ENCODE measurements around the gene PHACTR2.
"Not testable (repeated sequence)": the region's sequence is repeated elsewhere in the genome, so short reads cannot be mapped to it uniquely, and the experiment has no call there.

Gene PHACTR2

DNA sequence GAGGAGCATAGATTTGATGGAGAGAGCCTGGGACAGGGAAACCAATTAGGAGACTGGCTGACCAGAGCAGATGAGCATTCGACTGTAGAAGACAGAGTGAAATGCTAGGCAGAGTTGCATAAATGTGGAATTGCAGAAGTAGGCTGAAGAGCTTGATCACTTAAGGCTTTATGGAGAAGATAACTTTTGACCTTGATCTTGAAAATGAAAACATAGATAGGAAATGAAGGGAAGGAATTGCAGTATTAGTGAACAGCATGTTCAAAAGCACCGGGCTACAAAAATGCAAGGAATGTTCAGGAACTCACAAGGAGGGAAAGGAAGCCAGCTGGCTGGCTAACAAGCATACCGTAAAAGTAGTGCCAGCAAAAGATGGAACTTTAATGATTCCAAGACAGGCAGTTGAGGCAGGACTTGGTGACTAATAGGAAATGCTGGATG, 144.8 kb downstream of the PHACTR2 start:
- no peak for DNase-seq

DNA sequence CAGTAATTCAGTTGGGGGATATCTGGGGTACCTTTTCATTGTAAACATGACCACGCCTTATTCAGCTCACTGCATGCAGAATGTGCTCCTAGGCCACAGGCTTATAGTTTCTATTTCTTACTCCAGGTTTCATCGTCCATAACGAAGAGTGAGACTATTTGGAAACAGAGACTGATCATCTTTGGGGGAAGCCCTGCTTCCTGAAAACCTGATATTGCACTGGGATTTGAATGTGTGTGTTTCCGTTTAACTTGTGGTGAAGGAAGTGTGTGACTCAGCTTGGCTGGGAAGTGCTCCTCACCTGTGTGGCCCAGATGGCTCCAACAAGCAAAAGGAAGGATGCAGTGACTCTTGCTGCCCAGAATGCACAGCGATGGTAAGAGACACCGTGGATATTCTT, 145.8 kb downstream of the PHACTR2 start:
- DNase-seq: no peak

DNA sequence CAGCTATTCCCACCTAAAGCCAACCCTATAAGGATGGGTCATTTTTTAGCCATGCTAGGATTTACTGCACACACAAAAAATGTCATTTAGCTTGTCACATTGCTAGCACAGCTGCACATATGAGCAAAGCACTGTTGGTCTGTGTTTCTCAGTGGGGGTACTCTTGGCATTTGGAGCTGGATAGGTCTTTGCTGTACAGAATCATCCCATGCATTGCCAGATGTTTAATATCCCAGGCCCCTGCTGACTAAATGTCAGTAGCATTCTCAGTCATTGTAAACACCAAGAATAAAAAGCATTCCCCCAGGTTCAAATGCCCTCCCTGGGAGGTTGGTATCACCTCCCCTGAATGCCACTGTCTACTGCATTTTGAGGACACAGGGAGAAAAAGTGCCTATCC, 150.8 kb downstream of the PHACTR2 start:
- no peak for DNase-seq

DNA sequence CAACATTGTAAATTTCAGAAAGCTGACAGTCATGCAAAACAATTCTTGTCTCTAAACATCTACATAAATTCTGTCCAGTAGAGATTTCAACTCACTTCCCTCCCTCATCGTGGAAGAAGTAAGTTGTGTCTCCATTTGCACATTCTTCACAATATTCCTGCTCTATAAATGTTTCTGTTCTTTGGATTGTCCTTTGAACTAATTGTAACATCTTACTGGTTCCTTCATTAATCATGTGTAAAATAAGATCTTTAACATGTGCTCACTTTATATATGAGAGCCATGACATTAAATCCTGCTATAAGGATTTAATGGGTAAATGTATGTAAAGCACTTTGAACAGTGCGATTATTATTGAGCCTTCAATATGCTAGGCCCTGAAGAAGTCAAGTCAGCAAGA, 158.4 kb downstream of the PHACTR2 start:
- DNase-seq: no peak

DNA sequence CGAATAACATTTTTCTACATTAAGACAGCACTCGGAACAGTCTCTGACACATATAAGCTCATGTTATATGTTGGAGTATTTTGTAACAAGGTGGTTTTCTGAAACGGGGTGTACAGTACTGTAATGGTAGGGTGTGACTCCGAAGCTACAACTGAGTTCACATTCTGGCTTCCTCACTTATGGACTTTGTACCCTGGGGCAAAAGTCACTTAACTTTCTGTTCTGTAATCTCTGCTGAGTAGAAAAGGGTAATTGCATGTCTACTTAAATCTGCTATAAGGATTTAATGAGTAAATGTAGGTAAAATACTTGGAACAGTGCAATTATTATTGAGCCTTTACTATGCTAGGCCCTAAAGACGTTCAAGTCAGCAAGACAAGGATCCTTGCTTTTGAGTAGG, 160.6 kb downstream of the PHACTR2 start:
- no peak for DNase-seq

DNA sequence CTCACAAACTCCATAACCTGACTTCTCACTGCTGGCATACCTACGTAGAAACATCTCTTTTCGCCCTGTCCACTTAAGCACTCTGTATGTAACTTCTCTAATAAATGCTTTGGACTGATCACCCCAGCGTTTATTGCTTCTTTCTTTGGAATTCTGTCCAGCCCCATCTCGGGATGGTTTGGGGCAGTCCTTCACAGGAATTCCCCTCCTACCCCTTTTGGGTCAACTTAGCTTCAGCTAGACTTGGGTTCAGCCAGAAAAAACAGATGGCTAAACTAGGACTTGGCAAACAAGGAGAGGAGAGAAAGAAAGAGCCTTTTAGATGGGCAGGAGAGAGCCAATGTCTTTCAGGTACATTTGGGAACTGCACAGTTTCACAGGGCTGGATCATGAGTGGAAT, 161.4 kb downstream of the PHACTR2 start:
- DNase-seq: no peak

DNA sequence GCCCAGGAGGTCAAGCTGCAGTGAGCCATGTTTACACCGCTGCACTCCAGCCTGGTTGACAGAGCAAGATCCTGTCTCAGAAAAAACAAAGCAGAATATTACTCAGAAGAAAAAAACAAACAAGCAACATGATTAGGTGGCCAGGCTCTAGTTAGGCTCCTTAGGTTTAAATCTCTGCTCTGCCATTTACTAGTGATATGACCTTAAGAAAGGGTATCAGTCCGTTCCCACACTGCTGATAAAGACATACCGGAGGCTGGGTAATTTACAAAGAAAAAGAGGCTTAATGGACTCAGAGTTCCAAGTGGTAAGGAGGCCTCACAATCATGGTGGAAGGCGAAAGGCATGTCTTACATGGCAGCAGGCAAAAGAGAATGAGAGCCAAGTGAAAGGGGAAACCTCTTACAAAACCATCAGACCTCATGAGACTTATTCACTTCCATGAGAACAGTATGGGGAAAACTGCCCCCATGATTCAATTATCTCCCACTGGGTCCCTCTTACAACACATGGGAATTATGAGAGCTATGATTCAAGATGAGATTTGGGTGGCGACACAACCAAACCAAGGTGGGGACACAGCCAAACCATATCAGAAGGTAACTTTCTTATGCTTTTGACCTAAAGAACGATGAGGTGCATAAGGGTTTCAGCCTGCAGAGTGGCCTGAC, 163.0 kb downstream of the PHACTR2 start:
- no peak for DNase-seq

DNA sequence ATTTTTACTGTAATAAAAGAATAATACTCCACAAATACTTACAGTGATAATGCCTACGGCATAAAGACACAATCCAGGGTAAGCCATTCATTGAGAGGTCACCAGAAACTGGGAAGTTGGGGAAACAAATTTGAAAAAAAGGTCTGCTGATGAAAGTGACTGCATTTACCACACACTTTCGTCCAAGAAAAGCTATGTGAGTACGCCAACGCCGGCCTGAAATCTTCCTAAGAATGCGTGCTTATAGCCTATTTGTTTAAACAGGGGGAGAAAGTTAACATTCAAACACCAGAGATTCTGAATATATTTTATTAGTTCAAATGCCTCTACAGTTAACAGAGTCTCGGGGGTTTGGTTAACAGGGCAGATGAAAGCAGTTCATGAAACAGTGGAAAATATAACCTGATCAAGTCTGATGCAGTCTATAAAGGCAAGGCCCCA, 164.7 kb downstream of the PHACTR2 start:
- DNase-seq: no peak

DNA sequence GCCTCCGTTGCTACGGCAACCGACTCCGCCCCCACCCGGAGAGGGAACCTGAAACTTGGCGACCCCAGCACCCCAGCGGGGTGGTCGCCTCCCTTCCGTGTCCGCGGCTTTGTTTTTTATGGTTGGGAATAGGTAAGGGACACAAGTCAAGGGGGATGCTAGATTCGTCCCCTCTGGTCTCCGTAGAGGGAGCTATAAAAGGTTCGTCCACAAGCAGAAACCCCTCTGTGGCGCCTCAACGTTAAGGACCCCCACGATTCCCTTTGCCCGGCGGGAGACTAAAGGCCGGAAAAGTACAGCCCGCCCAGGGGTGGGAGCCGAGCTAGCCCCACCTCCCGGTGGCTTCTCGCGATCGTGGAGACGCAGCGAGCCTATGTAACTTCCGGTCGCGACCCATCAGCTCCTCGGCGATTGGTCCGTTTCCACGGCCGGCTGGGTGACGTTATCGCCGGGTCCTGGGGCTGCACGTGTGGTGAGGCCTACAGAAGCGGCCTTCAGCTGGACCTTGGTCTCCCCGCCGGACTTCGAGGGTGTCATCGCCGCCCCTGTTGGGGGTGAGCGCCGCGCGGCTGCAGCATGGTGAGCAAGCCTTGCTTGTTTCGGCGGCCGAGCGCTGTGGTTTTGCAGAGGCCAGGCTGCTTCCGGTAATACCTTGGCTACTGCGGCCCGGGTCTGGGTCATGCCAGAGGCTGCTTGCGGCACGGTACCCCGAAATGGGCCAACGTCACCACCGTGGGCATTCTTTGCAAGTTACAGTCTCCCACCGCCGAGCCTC, 165.3 kb downstream of the PHACTR2 start, which contains the start of gene LTV1:
LTV1 (plus strand) TSS at position 437 of the 775 bp plus-strand sequence; CDS start at position 577, 140 bp downstream.
- DNase-seq: peak; percentile 93

DNA sequence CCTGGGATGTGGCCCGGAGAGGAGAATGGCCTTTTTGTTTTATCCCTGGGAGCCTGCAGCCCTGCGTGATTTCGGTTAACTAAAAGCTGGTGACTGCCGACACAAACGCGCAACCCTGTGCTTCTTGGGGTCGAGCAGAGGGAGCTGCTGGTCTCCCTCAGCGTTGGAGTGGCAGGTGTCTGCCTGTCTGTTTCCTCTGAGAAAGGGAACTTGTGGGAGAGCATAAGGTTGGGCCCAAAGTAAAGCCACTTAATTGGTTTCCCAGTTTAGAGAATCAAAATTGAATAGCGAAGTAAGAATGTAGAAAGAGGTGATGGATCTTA, 165.9 kb downstream of the PHACTR2 start:
- DNase-seq: no peak

DNA sequence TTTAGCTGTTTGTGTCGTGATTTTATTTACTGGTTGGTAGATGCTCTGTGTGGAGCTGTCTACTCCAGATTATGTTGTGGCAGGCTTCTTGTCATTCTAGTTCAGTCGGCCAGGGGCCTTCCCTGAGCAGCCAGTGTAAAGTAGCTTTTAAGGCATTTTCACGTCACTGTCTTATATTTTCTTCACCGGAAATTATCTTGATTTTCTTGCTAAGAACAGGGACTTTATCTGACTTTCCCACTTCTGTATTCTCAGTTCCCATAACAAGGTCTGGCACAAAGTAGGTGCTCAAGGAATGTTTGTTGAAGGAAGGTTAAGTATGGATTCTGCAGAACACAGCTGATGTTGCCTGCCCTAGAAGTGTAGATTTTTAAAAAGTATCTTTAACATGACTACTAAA, 166.2 kb downstream of the PHACTR2 start:
- no peak for DNase-seq

DNA sequence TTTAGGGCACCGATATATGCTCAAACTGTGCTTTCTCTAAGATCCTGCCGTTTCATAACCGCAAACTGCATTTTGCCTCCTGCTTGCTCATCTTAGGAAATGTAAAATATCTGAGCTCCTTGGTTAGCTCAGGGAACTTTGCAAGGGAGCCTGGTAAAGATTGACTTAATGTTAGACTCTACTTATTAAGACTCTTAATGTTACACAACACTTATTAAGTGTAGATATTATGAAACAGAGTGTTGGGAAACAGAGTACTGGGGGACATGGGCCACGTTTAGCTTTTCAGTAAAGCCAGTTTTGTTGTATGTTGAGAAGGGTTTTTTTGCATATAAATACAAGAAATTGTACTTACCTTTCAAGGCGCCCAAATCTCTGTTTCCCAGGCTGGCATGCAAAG, 167.3 kb downstream of the PHACTR2 start:
- no peak for DNase-seq

DNA sequence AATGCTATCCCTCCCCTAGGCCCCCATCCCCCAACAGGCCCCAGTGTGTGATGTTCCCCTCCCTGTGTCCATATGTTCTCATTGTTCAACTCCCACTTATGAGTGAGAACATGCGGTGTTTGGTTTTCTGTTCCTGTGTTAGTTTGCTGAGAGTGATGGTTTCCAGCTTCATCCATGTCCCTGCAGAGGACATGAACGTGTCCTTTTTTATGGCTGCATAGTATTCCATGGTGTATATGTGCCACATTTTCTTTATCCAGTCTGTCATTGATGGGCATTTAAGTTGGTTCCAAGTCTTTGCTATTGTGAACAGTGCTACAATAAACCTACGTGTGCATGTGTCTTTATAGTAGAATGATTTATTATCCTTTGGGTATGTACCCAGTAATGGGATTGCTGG, 173.9 kb downstream of the PHACTR2 start:
- not testable (repeated sequence) for DNase-seq

DNA sequence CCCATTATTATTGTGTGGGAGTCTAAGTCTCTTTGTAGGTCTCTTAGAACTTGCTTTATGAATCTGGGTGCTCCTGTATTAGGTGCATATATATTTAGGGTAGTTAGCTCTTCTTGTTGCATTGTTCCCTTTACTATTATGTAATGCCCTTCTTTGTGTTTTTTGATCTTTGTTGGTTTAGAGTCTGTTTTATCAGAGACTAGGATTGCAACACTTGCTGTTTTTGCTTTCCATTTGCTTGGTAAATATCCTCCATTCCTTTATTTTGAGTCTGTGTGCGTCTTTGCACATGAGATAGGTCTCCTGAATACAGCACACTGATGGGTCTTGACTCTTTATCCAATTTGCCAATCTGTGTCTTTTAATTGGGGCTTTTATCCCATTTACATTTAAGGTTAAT, 177.3 kb downstream of the PHACTR2 start:
- not testable (repeated sequence) for DNase-seq

DNA sequence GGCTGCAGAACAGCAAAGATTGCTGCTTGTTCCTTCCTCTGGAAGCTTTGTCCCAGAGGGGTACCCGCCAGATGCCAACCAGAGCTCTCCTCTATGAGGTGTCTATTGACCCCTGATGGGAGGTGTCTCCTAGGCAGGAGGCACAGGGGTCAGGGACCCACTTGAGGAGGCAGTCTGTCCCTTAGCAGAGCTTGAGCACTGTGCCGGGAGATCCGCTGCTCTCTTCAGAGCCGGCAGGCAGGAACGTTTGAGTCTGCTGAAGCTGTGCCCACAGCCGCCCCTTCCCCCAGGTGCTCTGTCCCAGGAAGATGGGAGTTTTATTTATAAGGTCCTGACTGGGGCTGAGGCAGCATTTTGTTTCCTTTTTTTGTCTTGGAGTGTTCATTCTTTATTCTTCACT, 179.0 kb downstream of the PHACTR2 start:
- not testable (repeated sequence) for DNase-seq

DNA sequence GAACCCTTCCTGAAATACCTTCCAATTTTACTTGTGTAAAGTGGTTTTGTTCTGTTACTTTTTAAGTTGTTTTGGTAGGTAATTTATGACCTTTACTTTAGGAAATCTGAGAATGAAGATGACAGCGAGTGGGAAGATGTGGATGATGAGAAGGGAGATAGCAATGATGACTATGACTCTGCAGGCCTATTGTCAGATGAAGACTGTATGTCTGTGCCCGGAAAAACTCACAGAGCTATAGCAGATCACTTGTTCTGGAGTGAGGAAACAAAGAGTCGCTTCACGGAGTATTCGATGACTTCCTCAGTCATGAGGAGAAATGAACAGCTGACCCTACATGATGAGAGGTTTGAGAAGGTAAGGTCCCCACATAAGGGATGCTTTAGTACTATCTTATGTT, 179.9 kb downstream of the PHACTR2 start:
- no peak for DNase-seq

DNA sequence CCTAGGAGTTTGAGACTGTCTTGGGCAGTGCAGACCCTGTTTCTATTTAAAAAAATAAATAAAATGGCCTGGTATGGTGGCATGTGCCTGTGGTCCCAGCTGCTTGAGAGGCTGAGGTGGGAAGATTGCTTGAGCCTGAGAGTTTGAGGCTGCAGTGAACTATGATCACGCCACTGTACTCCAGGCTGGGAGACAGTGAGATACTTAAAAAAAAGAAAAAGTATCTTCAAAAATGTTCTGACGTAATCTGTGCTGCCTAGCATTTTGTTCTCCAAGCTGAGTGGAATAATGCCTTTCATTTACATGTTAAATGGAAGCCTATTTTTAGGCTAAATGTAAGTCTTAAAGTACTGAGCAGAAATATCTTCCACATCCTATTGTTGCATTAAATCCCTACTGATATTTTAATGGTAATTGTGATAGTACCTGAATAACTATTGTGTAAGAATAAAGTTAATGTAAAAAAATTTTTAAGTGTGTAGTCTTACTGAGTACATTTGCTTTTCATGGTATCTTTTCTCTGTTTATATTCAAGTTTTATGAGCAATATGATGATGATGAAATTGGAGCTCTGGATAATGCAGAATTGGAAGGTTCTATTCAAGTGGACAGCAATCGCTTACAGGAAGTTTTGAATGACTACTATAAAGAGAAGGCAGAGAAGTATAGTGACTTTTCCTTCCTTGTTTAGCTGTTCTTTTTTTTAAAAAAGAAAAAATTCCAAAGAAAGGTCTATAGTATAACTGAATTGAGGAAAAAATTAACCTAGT, 182.3 kb downstream of the PHACTR2 start:
- no peak for DNase-seq

DNA sequence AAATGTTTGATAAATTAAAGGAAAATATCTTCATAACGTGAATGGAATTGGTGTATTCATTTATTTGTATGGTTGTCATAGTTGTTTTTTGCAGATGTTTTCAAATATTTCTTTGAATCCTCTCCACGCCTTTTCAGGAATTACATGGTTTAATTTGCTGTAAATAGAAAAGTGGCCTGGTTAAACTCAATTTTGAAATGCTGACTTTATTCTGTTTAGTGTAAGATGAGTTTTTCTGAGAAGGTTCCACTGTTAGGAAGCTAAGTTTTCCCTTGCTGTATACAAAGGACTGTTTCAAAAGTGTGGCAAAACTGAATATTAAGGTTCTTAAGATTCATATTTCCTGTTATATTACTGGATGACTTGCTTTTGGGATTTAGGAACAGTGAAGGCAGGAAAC, 186.0 kb downstream of the PHACTR2 start:
- no peak for DNase-seq

DNA sequence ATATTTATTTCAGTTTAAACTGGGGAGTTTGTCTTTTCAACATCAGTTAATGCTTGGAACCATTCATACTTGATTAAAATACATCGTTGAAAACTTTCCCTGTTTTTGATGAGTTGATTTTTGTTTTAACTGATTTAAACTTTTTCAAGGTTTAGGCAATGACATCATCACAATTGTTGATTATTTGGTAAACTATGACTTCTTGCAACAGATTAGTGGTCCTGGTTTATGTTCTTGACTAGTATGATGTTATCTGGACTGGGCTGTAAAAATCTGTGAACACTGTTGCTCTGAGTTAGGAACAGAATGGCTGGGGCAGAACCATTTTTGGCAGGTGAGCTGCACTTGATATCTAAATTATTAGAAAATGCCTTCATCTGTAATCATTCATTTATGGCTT, 186.5 kb downstream of the PHACTR2 start, which contains the start of gene ZC2HC1B:
ZC2HC1B (plus strand) TSS at position 241 of the 400 bp plus-strand sequence; CDS start at position 307, 66 bp downstream.
- no peak for DNase-seq

DNA sequence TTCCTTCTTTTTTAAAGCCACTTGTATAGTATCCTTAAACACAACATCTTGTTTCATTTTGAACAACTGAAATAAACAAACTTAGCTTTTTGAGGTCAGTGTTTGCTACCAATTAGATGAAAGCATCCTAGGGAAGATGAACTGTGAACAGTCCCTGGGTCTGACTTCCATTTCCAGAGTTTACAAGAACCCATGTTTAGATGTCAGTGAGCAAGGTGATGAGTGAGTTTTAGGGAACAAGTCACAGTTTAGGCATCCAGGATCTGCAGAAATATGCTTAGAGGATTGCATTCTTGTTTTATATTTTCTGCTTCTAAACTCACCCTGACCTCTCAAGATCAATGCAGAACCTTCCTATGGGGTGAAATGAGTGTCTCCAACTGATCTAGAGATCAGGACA, 189.5 kb downstream of the PHACTR2 start:
- DNase-seq: no peak

DNA sequence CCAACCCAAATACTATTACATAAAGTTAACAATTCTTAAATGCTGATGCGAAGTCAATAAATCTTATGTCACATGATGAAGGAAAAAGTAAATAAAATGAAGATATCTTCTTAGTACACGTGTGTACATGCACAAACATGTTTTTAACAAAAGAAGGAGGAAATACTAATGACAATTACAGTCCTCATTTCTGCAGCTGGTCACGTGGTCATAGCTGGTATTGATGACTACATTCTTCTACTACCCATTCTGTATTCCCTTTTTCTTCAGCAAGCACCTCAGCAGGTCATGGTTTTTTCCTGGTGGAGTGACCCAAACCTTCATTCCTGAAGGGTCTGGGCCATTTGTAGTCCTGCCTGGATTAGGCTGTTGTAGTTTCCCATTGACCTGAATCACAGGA, 191.0 kb downstream of the PHACTR2 start:
- DNase-seq: not testable (repeated sequence)

DNA sequence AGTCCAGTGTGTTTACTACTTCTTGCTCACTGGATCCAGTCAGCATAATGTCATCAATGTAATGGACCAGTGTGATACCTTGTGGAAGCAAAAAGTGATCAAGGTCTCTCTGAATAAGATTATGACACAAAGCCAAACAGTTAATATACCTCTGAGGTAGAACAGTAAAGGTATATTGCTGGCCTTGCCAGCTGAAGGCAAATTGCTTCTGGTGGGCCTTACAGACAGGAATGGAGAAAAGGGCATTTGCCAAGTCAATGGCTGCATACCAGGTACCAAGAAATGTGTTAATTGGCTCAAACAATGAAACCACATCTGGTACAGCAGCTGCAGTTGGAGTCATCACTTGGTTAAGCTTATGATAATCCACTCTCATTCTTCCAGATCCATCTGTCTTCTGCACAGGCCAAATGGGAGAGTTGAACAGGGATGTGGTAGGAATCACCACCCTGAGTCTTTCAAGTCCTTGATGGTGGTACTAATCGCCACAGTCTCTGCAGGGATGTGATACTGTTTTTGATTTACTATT, 193.5 kb downstream of the PHACTR2 start:
- DNase-seq: not testable (repeated sequence)

DNA sequence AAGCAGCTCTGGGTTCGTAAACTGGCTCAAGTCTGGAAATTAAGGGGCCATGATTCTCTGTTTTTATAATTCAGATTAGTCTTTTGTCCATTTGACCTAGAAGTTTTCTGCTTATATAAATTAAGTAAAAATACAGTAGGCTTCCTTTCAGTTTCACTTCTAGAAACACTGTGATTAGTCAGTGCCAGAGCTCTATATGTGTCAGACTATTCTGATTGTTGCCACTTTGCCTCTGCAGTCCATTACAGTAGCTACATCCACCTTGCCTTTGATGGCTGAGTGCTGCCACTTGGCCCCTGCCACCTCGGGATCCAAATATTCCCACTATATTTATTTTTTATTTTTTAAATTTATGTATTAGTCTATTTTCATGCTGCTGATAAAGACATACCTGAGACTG, 194.4 kb downstream of the PHACTR2 start:
- DNase-seq: no peak
